ENCODE data around the gene C19orf67. TPM values are rescaled to one million over a fixed set of nuclear protein-coding genes. Genes with fewer than 3 reads are reported as not detected.

The C19orf67 gene
- total RNA-seq, 1 experiment from 2014 or later, result not detected

GRCh38 chr19:14091081-14091812 is 5.7 kb upstream of the C19orf67 start:
- CTCF ChIA-PET, result no interaction called here
- no peaks in the 10 kb centered on the region for H3K27me3 Mint-ChIP-seq (ENCODE audit: unreplicated experiment)
- peak overlapping the region; percentile 61 for H3K4me3 Mint-ChIP-seq (ENCODE audit: low read depth, unreplicated experiment)
- DNase-seq, result peak; percentile 80
- no peaks in the 10 kb centered on the region for H3K9me3 Mint-ChIP-seq (ENCODE audit: low read depth, unreplicated experiment)
- peaks cover 8% of the 10 kb centered on the region for H3K4me1 Mint-ChIP-seq (ENCODE audit: low read depth, unreplicated experiment)
- no TSS peak for BruUV-seq (replicated peaks)
- H3K36me3 Mint-ChIP-seq (ENCODE audit: insufficient read depth, unreplicated experiment), result peaks cover 34% of the 10 kb centered on the region
- intact Hi-C loops (cut with micrococcal nuclease; ENCODE audit: unreplicated experiment), result no loop called here
- H3K27ac Mint-ChIP-seq (ENCODE audit: unreplicated experiment), result peak overlapping the region; percentile 67
- TF ChIP-seq CTCF (IDR thresholded peaks at IDR 0.05; ENCODE audit: unreplicated experiment), result no peak

GRCh38 chr19:14090509-14091080 is 5.0 kb upstream of the C19orf67 start, which contains the start of gene SAMD1:
TSS of gene SAMD1 (minus strand) at chr19:14090751.
- H3K36me3 Mint-ChIP-seq (ENCODE audit: insufficient read depth, unreplicated experiment), result peaks cover 34% of the 10 kb centered on the region
- no peaks in the 10 kb centered on the region for H3K9me3 Mint-ChIP-seq (ENCODE audit: low read depth, unreplicated experiment)
- no TSS peak for BruUV-seq (replicated peaks)
- TF ChIP-seq CTCF (IDR thresholded peaks at IDR 0.05; ENCODE audit: unreplicated experiment), result no peak
- H3K4me3 Mint-ChIP-seq (ENCODE audit: low read depth, unreplicated experiment), result peak within 1 kb of the TSS; percentile 61
- H3K27me3 Mint-ChIP-seq (ENCODE audit: unreplicated experiment), result no peaks in the 10 kb centered on the region
- peaks cover 8% of the 10 kb centered on the region for H3K4me1 Mint-ChIP-seq (ENCODE audit: low read depth, unreplicated experiment)
- H3K27ac Mint-ChIP-seq (ENCODE audit: unreplicated experiment), result peak within 1 kb of the TSS; percentile 67
- CTCF ChIA-PET, result no interaction called here
- intact Hi-C loops (cut with micrococcal nuclease; ENCODE audit: unreplicated experiment), result no loop called here
- no peak for DNase-seq

- Mint-ChIP-seq H3K9me3 (ENCODE audit: low read depth, unreplicated experiment) (no peaks in the 10 kb centered on the region), H3K36me3 (ENCODE audit: insufficient read depth, unreplicated experiment) (peaks cover 38% of the 10 kb centered on the region), H3K27me3 (ENCODE audit: unreplicated experiment) (no peaks in the 10 kb centered on the region), H3K4me3 (ENCODE audit: low read depth, unreplicated experiment) (peak overlapping the region; percentile 61), H3K4me1 (ENCODE audit: low read depth, unreplicated experiment) (peaks cover 8% of the 10 kb centered on the region), H3K27ac (ENCODE audit: unreplicated experiment) (no peak overlapping the region)
- BruUV-seq (replicated peaks), result no TSS peak
- CTCF ChIA-PET, result no interaction called here
- no peak for TF ChIP-seq CTCF (IDR thresholded peaks at IDR 0.05; ENCODE audit: unreplicated experiment)
- intact Hi-C loops (cut with micrococcal nuclease; ENCODE audit: unreplicated experiment), result no loop called here
- DNase-seq, result peak; percentile 48
Observed at GRCh38 chr19:14089662-14090508, 4.3 kb upstream of the C19orf67 start.

GRCh38 chr19:14089412-14089661 is 3.8 kb upstream of the C19orf67 start:
- H3K4me3 Mint-ChIP-seq (ENCODE audit: low read depth, unreplicated experiment), result peak overlapping the region; percentile 61
- H3K27ac Mint-ChIP-seq (ENCODE audit: unreplicated experiment), result peak overlapping the region; percentile 45
- no TSS peak for BruUV-seq (replicated peaks)
- no peaks in the 10 kb centered on the region for H3K27me3 Mint-ChIP-seq (ENCODE audit: unreplicated experiment)
- CTCF ChIA-PET, result no interaction called here
- no peaks in the 10 kb centered on the region for H3K9me3 Mint-ChIP-seq (ENCODE audit: low read depth, unreplicated experiment)
- TF ChIP-seq CTCF (IDR thresholded peaks at IDR 0.05; ENCODE audit: unreplicated experiment), result no peak
- peaks cover 8% of the 10 kb centered on the region for H3K4me1 Mint-ChIP-seq (ENCODE audit: low read depth, unreplicated experiment)
- intact Hi-C loops (cut with micrococcal nuclease; ENCODE audit: unreplicated experiment), result no loop called here
- no peak for DNase-seq
- H3K36me3 Mint-ChIP-seq (ENCODE audit: insufficient read depth, unreplicated experiment), result peaks cover 39% of the 10 kb centered on the region

All from Calu3 (cell line).